ENCODE results near the gene UBE3D. TPM values are rescaled to one million over a fixed set of nuclear protein-coding genes. Genes with fewer than 3 reads are reported as not detected.
"Not testable (repeated sequence)": the region's sequence is repeated elsewhere in the genome, so short reads cannot be mapped to it uniquely, and the experiment has no call there.

Gene UBE3D
- total RNA-seq, 1 experiment from 2014 or later, result 5.4 TPM

GRCh38 chr6:82914511-82914910 lies 151.1 kb downstream of the UBE3D start:
- DNase-seq (ENCODE audit: low spot score), result no peak

- no peak for DNase-seq (ENCODE audit: low spot score)
These were observed 154.8 kb downstream of the UBE3D start for GRCh38 chr6:82910820-82911219.

- no peak for DNase-seq (ENCODE audit: low spot score)
These were observed 155.2 kb downstream of the UBE3D start for GRCh38 chr6:82910395-82910794.

GRCh38 chr6:82909551-82909950 lies 156.1 kb downstream of the UBE3D start:
- no peak for DNase-seq (ENCODE audit: low spot score)

GRCh38 chr6:82908661-82909060 lies 157.0 kb downstream of the UBE3D start:
- no peak for DNase-seq (ENCODE audit: low spot score)

GRCh38 chr6:82906951-82907350 lies 158.7 kb downstream of the UBE3D start:
- DNase-seq (ENCODE audit: low spot score), result peak; percentile 77

- no peak for DNase-seq (ENCODE audit: low spot score)
These were observed 159.2 kb downstream of the UBE3D start for GRCh38 chr6:82906489-82906888.

GRCh38 chr6:82904860-82905259 lies 160.8 kb downstream of the UBE3D start:
- DNase-seq (ENCODE audit: low spot score), result no peak

GRCh38 chr6:82904257-82904656 lies 161.4 kb downstream of the UBE3D start:
- DNase-seq (ENCODE audit: low spot score), result no peak

- DNase-seq (ENCODE audit: low spot score), result no peak
These were observed 163.4 kb downstream of the UBE3D start for GRCh38 chr6:82902290-82902689.

- DNase-seq (ENCODE audit: low spot score), result no peak
These were observed 170.9 kb downstream of the UBE3D start for GRCh38 chr6:82894653-82895259.

- DNase-seq (ENCODE audit: low spot score), result no peak
These were observed 171.6 kb downstream of the UBE3D start for GRCh38 chr6:82893889-82894652.

GRCh38 chr6:82891503-82891902 lies 174.1 kb downstream of the UBE3D start:
- not testable (repeated sequence) for DNase-seq (ENCODE audit: low spot score)

- no peak for DNase-seq (ENCODE audit: low spot score)
These were observed 174.6 kb downstream of the UBE3D start for GRCh38 chr6:82891076-82891475.

- DNase-seq (ENCODE audit: low spot score), result no peak
These were observed 175.4 kb downstream of the UBE3D start for GRCh38 chr6:82890240-82890639.

GRCh38 chr6:82889143-82889542 lies 176.5 kb downstream of the UBE3D start:
- no peak for DNase-seq (ENCODE audit: low spot score)

- DNase-seq (ENCODE audit: low spot score), result no peak
These were observed 183.1 kb downstream of the UBE3D start for GRCh38 chr6:82882363-82883023.

- no peak for DNase-seq (ENCODE audit: low spot score)
These were observed 184.1 kb downstream of the UBE3D start for GRCh38 chr6:82881519-82881918.

GRCh38 chr6:82878812-82879211 lies 186.8 kb downstream of the UBE3D start:
- DNase-seq (ENCODE audit: low spot score), result no peak

- DNase-seq (ENCODE audit: low spot score), result peak; percentile 91
These were observed 188.1 kb downstream of the UBE3D start for GRCh38 chr6:82877213-82878195.

GRCh38 chr6:82875573-82876185 lies 190.0 kb downstream of the UBE3D start:
- peak; percentile 88 for DNase-seq (ENCODE audit: low spot score)

Measured in A172 (cell line).